Measurements from ENCODE around the gene TTLL5. TPM values are rescaled to one million over a fixed set of nuclear protein-coding genes. Genes with fewer than 3 reads are reported as not detected.

The TTLL5 gene
- total and polyA plus RNA-seq, 2 of the 4 experiments (the other 2 are of a cell fraction) = 11.9 to 16.7 TPM

DNA sequence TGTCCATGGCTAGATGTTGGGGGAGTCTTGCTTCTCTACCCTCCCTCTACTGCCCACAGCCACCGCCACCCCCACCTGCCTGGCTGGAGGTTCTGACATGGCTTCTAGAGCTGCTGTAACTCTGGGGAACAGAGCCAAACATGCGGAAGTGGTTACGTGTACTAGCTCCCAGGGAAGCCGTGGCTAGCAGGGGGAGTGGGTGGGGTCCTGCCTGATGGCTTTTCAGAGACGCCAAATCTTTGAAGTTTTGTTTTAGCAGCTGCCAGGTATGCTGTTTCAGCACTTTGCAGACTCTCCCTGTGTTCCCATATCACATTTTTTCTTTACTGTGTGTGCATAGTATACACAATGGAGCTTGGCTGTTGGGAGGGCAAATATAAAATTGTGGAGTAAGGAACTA, 170.4 kb downstream of the TTLL5 start:
- Histone ChIP-seq H3K14ac (replicated peaks; ENCODE audit: low read depth, low read length) (peak overlapping the region; percentile 12; the same call in 1 of the 2 replicates), H3K36me3 (ENCODE audit: control insufficient read depth, insufficient read depth, low read length) (no peaks in the 10 kb centered on the region; the same call in 1 of the 2 replicates), H3K4ac (ENCODE audit: low read depth, low read length) (peak overlapping the region; percentile 28), H2AFZ (replicated peaks; ENCODE audit: low read length, poor library complexity) (peak overlapping the region; percentile 69), H2BK15ac (ENCODE audit: low read depth, low read length) (peak overlapping the region; percentile 54; the same call in 2 of the 3 replicates), H3K56ac (ENCODE audit: extremely low read depth, insufficient read depth, low read length) (no peak overlapping the region), H3K23ac (ENCODE audit: low read depth, low read length) (peak overlapping the region; percentile 24; the same call in 1 of the 2 replicates), H3K4me3 (ENCODE audit: insufficient read depth, low read depth, low read length) (no peak overlapping the region; the same call in 1 of the 2 replicates), H2BK120ac (ENCODE audit: low read depth, low read length) (peak overlapping the region; percentile 57; the same call in 1 of the 2 replicates), H3K27ac (ENCODE audit: insufficient read depth, low read length) (no peak overlapping the region), H2BK20ac (ENCODE audit: low read depth, low read length) (peak overlapping the region; percentile 53; the same call in 1 of the 2 replicates), H4K5ac (ENCODE audit: low read depth, low read length) (peak overlapping the region; percentile 81), H3K18ac (ENCODE audit: low read depth, low read length) (peak overlapping the region; percentile 77), H3K4me1 (ENCODE audit: control insufficient read depth, insufficient read depth, low read length) (peaks cover 17% of the 10 kb centered on the region), H3K27me3 (ENCODE audit: control insufficient read depth, insufficient read depth, low read length) (no peaks in the 10 kb centered on the region), H2AK5ac (ENCODE audit: low read depth, low read length) (no peak overlapping the region), H4K91ac (ENCODE audit: insufficient read depth, low read depth, low read length) (peak overlapping the region; percentile 51; the same call in 1 of the 2 replicates), H3K9ac (ENCODE audit: low read depth, low read length) (no peak overlapping the region), H4K20me1 (ENCODE audit: insufficient read depth, low read length) (no peaks in the 10 kb centered on the region), H3K9me1 (ENCODE audit: insufficient read depth, low read length) (no peaks in the 10 kb centered on the region; the same call in none of the 2 replicates), H4K8ac (ENCODE audit: low read depth in 2 of 2, low read length in 2 of 2) (peak overlapping the region; percentile 4 to 64; a peak in 3 of 4 replicates), H3K4me2 (ENCODE audit: low read depth, low read length) (peak overlapping the region; percentile 71), H3K9me3 (ENCODE audit: control insufficient read depth, insufficient read depth, low read length) (no peaks in the 10 kb centered on the region), H2BK5ac (ENCODE audit: low read depth, low read length, poor library complexity, severe bottlenecking) (peak overlapping the region; percentile 76), H2AK9ac (replicated peaks; ENCODE audit: low read depth, low read length, poor library complexity) (no peak overlapping the region), H3K79me1 (ENCODE audit: low read depth in 1 of 2, low read length in 2 of 2) (no peaks in the 10 kb centered on the region)
- WGBS, 2 experiments (ENCODE audit: extremely low coverage in 2 of 2, insufficient read length in 1 of 2) = no CpG with 5 or more reads among the region's 5 CpGs
- BruUV-seq (replicated peaks) = no TSS peak
- ChIA-PET POLR2A (ENCODE audit: unreplicated experiment) (no interaction called here), CTCF (interaction anchor here (0.7 to 1.3 kb wide), 3 partner anchors 16 to 75 kb away, joined by 3 to 4 read pairs (median 4); no protein-coding TSS in a partner anchor)
- intact Hi-C loops (cut with micrococcal nuclease) (no loop called here), in situ Hi-C loops (cut with MboI; ENCODE audit: low sequenced_read_pairs) (no loop called here), dilution Hi-C loops (cut with HindIII; ENCODE audit: low sequenced_read_pairs, unreplicated experiment) (no loop called here)
- ATAC-seq (ENCODE audit: low read depth) (peak; percentile 68), DNase-seq (peak; percentile 76)
- TF ChIP-seq MXI1 (IDR thresholded peaks at IDR 0.05; ENCODE audit: borderline replicate concordance, low read depth, low read length) (no peak), MAFK (IDR thresholded peaks at IDR 0.05; ENCODE audit: low read depth, low read length) (peak; percentile 33; the same call in 1 of the 2 replicates)
